Suppressor macrophage treated with lipopolysaccharide for 4 hours (primary cell): Measurements from ENCODE around the gene EVX2.

ENCODE experiments used
- DNase-seq: peaks from one replicate; pipeline ENCODE4 v3.0.0-alpha.2; 2020

Gene EVX2

DNA sequence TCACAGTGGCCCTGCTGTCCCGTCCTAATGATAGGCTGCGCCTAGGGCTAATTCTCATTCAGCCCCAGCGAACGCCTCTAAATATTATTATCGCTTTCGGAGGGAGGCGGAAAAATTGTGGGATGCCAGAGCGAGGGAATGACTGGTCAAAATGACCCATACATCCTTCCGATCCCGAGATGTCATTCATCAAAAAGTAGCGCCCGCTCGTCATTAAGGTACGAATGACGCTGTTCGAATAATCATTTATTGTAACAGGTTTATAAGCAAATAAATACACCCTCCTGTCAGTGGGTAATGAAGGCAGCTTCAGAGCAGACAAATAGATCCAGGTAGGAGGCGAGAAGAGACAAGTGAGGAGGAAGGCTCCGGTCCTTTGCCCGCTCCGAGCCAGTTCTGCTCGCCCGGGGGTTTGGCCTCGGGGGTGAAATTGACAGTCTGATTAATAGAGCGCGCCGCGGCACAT, at the start of gene EVX2:
Gene EVX2, minus strand, starts transcription at position 167 of the 466 bp plus-strand sequence. CDS start 186 bp downstream, outside the sequence.
- DNase-seq = no peak

DNA sequence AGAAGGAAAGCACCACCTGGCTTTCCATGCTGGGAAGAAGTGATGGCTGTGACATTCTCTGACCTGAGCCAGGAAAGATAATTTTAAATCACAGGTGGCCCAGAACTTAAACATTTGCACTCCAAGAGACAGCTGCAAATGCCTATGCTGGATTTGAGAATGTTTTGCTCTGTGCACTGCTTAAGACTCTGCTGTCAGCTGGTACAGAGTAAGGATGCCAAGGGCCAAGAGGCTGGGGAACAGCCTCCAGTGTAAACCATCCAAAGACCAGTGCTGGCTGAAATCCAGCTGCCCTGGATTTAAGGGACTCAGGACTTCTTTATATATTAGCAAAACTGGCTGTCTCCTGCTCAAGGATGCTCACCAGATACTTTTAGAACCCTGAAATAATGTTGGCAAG, 49.6 kb upstream of the EVX2 start:
- no peak for DNase-seq

DNA sequence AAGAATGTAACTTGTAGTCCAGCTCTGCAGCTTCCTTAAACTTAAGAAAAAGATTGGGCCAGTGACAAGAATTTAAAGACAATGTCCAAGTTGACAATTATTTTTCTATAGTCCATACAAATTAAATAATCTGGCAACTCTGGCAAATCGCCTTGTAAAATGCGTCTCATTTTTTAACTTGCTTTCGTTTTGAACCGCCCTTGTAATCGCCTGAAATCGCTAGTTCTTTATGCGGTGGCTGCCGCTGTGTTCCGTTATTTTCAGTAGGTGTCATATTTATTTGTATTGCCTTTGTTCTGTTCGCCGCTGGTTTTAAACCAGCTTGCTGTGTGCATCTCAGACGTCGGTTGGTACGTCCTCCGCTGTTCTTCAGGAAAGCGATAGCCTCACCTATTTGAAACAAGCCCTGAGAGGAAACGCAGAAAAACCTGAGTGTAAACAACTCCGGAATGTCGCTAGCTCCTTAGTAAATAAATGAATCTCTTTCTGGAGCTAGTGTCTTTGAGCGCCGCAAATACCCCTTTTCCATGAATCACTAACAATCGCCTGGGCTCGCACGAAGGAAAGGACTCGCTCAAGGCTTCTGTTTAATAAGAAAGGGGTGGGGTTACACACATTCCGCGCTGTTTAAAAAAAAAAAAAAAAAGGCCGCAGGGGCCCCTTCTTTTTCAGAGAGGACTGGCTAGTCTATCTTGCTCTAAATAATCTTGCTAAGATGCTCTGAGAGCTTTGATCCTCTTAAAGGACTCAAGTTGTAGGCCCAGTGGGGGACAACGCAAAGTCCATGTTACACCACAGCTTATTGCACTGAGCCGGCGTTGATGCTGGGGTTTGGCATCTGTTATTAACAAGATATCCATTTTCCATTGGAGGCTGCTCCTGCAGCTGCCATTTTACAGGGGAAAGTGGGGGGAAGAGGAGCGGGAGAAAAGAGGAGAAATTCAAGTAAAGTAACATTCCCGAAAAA, 48.7 kb upstream of the EVX2 start:
- DNase-seq = peak; percentile 30

DNA sequence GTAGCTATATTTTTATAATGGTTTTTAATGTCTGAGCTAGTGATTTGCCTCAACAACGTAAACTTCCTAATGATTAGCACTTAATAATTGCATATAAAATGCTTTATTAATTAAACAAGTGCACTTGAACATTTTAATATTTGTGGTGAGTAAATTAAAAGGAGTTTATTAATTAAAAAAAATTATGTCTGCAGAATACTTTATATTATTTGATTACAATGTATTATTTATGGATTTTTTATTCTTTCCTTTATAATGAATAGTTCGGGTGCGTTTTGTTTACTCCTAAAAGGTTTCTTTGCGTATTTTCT, 48.0 kb upstream of the EVX2 start:
- DNase-seq = no peak

DNA sequence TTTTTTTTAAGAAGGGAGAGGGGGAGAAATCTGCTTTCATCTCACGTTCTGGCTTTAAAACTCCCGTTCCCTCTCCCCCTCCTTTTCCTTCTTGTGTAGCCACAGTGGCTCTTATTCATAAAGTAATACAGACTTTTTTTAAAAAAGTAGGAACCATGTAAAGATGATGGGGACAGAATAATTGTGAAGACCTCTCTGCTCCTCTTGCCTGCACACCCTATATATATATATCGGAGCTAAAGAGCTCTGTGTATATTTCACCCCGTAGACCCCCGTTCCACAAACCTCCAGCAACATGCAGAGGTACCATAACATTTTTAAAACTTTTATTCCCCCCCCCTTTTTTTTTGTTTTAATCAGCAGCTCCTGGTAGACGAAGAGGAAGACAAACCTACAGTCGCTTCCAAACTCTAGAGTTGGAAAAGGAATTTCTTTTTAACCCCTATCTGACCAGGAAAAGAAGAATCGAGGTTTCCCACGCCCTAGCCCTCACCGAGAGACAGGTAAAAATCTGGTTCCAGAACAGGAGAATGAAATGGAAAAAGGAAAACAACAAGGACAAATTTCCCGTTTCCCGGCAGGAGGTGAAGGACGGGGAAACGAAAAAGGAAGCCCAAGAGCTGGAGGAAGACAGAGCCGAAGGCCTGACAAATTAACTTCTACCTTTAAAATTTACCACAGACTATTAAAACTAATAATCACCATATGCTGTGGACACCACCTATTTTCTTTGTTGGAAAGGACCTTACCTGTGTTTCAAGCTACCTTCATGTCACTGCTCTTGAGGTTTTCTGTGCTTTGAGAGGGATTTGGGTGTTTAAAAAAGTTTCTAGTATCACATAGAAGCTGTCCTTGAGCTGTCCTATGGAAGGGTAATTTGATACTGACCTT, 47.4 kb upstream of the EVX2 start:
- no peak for DNase-seq

DNA sequence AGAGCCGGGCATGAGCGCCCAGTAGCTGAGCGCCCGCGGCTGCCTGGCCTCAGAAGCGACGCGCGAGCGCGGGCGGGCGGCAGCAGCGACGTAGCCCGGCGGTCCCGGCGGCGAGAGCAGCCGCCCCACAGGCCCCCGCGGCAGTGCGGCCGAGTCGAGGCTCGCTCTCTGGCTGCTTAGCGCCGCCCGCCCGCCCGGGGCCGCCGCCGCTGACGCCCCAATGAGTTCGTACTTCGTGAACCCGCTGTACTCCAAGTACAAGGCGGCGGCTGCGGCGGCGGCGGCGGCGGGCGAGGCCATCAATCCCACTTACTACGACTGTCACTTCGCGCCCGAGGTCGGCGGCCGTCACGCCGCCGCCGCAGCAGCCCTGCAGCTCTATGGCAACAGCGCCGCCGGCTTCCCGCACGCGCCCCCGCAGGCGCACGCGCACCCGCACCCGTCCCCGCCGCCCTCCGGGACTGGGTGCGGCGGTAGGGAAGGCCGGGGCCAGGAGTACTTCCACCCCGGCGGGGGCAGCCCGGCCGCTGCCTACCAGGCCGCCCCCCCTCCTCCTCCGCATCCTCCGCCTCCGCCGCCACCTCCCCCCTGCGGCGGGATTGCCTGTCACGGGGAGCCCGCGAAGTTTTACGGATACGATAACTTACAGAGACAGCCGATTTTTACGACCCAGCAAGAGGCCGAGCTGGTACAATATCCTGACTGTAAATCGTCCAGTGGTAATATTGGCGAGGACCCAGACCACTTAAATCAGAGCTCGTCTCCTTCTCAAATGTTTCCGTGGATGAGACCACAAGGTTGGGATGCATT, 46.6 kb upstream of the EVX2 start:
- peak; percentile 18 for DNase-seq

DNA sequence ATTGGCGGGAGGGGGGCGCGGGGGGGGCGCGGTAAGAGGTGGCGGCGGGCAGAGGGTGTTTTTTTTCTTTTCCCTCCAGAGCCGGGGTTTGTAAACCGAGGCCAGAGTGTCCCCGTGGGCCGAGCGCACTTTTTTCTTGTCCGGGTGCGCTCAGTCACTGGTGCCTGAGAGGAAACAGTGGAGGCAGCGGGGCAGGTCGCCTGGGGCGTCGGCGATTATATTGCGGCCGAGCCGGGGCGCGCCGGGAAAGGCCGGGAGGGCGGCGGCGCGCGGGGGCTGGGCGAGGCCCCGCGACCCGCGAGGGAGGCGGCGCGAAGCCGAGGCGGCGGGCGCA, 46.0 kb upstream of the EVX2 start:
- no peak for DNase-seq

DNA sequence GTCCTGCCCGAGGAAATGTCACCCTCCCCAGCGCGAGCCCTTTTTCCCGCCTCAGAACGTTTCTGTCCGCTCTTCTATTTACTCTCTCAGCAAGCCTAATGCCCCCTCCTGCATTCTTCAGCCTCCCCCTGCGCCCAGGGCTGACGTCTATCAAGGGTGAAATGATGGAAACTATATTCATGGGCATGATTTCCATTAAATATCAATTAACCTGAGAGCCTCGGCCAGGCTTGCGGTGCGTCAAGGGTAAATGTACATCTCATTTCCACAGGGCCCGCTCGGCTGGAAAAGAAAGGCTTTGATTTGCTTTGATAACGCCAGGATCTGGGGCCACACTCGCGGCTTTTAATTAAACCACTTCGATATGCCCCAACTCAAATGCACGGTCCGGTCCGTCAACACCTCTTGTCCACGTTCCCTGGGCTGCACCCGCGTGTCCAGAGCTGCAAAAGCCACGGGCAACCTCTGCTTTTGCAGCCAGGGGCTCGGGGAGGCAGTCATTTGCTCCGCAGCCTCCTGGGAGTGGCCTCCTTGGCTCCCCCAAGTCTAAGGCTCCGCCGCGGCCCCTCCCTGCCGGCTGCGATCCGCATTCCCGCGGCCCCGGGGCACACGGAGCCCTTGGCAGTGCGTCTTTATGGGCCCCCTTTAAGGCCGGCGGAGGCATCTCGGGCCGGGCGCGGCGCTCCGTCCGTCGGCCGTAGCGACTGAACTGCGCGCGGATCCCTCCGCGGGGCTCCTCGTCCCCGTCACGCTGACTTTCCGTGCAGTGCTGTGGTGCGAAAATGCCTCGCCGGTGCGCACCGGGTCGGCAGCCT, 45.4 kb upstream of the EVX2 start, which contains the start of gene HOXD8:
Gene HOXD8, plus strand, starts transcription at position 724 of the 815 bp plus-strand sequence. CDS start 662 bp downstream, outside the sequence.
- DNase-seq = peak; percentile 25

DNA sequence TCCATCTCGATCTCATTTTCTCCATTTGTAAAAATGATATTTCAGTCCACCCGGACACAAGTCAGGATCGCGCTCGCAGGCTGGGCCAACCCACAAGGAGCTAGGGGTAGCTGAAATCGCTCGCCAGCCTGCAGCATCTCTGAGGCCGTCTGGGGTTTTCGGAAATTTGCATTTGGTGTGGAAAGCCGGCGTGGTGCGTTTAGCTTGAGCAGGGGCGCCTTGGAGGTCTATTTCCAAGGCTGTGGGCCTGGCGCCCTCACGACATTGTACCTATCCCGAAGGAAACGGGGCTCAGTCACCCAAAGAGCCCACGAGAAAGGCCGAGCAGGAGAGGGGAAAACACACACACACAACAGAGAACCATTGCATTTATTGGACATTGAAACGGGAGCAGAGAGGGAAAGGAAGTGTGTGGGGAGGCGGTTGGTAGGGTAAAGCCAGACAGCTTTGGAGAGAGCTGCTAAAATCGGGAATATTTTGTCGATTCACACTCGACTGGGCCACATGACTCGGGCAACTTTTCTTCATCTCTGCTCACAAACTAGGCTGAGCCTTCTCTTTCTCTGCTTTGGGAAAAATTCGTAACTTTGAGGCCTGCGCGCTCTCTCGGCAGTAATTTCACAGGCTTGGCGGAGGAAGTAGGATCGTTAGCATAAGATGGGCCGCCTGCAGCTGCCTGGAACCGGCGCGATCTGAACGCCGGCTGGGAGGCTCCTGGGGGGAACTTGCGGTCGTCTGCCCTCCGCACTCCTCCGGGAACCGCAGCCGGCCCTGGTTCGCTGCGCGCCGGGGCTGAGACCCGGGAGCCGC, 44.6 kb upstream of the EVX2 start:
- no peak for DNase-seq

DNA sequence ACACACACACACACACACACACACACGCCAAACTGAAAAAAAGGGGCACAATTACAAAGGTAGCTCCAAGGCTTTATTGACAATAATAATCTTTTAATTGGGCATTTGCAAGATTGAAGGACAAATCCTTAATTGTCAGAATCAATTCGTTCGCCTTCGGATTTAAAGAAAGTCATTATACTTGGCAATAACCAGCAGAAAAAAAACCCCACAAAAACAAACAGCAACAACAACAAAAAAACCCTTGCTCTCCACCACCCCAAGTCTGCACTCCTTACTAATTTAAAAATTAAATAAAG, 44.0 kb upstream of the EVX2 start:
- DNase-seq = no peak

DNA sequence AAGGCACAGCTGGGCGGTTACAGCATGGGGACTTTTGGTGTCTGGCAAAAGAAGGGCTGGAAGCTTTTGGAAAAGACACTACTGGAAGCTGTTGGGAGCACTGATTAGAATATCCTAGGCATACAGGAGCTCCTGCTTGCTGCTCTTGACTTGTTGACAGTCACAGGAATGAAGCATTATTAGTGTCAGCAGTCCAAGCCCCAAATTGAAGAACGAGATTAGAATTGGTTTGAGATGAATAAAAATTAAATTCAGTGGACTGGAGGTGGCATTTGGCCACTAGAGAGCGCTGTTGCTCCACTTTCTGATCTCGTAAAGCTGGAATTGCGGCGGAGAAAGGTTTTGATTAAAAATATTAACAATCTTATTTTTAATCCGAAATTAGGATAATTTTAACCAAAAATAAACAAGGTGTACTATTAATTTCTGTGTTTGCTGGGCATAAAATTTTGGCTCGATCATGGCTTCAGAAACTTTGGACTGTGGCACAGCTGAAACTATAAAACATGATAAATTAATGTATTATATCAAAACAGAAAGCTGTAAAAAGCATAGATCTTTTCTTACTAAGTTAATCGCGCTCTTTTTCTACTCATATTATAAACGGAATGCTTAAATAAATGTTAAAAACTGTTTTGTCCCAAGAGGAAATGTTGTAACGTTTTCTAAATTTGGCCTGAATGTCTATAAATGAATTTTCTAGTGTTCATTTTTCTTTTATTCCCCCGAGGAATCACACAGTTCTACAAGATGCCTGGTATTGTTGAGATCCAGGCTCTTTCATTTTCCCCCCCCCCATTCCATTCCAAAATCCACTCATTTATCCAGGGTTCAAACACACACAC, 43.4 kb upstream of the EVX2 start:
- peak; percentile 81 for DNase-seq

DNA sequence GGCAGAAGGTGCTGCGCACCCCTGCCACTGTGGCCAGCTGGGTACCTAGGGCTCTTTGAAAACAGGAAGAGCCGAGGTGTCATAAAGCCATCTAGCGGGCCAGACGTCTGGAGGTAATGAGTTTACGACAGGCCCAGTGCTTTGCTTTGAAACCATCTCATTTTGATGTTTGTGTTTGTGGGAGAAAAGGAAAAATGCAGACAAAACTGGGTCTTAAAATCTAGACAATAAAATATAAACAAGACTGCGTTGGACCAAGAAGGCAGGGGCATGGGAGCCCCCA, 42.0 kb upstream of the EVX2 start:
- DNase-seq = no peak

DNA sequence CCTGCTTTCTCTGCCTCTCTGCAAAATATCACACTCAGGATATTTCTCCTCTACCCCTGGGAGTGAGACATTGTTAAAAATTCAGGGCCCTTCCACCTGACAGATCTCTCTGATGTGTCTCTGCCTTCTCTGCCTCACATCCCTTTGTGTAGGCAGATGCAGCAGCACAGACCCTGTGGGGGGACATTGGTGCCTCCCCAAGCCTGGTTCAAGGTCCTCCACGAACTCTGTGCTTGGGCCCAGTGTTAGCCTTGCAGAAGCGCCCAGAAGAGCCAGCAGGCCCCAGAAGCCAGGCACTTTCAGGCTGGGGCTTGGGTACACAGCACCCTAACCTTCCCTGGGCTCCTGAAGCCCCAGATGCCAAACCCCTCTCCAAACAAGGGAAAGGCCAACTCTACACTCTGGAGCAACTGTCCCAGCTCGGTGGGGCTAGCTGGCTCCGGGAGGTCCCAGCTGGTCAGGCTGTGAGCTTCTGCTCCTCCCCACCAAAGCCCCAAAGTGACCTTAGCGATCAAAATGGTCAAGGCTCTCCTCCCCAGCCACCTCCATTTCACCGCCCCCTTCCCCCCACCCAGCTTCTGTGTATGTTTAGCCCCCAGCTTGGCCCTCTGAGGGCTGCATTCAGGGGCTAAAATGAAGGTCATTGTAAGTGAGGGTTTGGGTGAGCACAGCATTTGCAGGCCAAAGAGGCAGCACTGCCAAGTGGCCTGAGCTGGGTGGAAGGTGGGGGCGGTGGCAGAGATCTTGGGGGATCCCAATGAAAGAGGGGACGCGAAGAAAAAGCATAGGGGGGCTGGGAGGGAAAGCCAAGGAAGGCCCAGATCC, 41.4 kb upstream of the EVX2 start:
- DNase-seq = no peak

DNA sequence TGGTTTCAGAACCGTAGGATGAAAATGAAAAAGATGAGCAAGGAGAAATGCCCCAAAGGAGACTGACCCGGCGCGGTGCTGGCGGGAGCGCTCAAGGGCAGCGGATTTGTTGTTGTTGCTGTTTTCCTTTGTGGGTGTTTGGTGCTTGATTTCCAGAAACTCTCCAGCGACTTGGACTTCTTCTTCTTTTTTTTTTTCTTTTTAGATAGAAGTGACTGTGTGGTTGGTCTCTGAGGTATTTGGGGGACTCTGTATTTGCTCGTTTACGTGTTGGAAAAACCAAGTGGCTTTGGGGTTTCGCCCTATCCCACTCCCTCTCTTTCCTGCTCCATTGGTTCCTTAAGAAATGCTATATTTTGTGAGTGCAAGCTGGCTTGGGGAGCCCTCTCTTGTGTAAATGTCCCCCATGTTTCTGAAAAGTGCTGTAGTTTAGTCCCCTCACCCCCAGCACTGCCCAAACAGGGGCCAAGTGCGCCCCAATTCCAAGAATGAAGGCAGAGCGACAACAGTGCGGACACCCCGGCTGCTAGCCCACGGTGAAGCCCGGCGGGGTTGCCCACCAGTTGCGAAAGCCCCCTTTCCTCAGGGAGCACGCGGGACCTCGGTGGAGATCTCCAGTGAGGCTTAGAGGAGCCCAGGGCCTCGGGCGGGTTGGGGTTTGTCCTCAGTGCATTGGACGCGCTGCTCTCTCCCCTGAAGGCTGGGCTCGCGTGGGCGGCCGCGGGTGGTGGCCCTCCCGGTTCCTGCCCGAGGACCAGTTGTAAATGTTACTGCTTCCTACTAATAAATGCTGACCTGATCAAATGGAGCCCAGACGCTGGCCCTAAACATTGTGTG, 40.6 kb upstream of the EVX2 start:
- DNase-seq = no peak

DNA sequence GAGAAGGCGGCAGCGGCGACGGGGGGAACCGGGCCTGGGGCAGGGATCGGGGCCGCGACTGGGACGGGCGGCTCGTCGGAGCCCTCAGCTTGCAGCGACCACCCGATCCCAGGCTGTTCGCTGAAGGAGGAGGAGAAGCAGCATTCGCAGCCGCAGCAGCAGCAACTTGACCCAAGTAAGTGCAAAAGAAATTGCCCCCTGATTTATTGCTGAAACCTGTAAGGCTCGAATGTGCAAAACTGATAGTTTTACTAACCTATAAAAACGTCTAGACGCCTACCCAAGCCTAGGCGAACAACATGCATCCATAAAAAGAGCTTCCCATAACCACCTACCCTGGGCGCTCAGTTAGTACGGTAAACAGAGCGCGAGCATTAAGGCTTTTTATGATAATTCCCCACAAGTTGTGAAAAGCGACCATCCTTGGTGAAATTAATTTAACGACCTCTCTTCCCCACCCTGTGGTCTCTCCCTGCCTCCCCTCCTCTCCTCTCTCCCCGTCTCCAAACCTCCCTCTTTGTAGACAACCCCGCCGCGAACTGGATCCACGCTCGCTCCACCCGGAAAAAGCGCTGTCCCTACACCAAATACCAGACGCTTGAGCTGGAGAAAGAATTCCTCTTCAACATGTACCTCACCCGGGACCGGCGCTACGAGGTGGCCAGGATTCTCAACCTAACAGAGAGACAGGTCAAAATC, 39.8 kb upstream of the EVX2 start:
- DNase-seq = no peak

DNA sequence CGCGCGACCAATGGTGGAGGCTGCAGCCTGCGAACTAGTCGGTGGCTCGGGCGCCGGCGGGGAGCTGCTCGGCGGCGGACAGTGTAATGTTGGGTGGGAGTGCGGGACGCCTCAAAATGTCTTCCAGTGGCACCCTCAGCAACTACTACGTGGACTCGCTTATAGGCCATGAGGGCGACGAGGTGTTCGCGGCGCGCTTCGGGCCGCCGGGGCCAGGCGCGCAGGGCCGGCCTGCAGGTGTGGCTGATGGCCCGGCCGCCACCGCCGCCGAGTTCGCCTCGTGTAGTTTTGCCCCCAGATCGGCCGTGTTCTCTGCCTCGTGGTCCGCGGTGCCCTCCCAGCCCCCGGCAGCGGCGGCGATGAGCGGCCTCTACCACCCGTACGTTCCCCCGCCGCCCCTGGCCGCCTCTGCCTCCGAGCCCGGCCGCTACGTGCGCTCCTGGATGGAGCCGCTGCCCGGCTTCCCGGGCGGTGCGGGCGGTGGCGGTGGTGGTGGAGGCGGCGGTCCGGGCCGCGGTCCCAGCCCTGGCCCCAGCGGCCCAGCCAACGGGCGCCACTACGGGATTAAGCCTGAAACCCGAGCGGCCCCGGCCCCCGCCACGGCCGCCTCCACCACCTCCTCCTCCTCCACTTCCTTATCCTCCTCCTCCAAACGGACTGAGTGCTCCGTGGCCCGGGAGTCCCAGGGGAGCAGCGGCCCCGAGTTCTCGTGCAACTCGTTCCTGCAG, 39.1 kb upstream of the EVX2 start, which contains the start of gene HOXD9:
Gene HOXD9, plus strand, starts transcription at position 37 of the 728 bp plus-strand sequence. Its CDS starts 50 bp downstream, at position 87.
- DNase-seq = no peak

DNA sequence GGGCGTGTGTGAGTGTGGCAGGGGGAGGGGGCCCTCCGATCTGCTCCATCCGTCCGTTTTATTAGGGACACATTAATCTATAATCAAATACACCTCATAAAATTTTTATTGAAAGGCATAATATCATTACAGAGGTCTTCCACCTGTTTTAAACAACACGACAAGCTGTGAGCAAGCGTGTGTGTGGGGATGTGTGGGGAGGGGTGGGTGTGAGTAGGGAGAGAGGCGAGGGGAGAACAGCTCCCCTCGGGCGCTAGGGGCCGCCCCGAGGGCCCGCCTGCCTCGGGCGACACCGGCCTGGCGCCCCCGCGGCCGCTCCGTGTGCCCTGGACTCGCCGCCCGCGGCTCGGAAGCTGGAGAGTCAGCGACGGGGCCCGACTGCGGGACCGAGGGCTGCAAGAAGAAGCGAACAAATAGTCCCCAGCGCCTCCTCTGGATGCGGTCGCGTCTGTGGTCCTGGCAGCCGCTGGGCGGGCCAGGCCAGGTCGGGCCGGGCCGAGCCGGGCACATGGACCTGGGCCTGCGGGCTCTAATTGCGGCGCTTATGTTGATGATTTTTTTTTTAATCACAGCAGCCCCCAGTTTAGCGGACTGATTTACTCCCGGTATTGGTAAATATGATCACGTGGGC, 38.4 kb upstream of the EVX2 start:
- no peak for DNase-seq
